ELR (cell line): Measurements from ENCODE around the gene MYPN.
"Not testable (repeated sequence)": the region's sequence is repeated elsewhere in the genome, so short reads cannot be mapped to it uniquely, and the experiment has no call there.

ENCODE experiments used
- DNase-seq: peaks from one replicate; pipeline ENCODE4 v3.0.0-alpha.2; 2015; ENCODE audit warnings: low read depth

MYPN gene

GRCh38 chr10:68109331-68109730 is at the start of gene MYPN:
Gene MYPN, plus strand, starts transcription at chr10:68109488. Its CDS starts 11,951 bp downstream, at chr10:68121439.
- no peak for DNase-seq

GRCh38 chr10:68067029-68067428 is 42.3 kb upstream of the MYPN start:
- DNase-seq, result no peak

GRCh38 chr10:68067508-68067907 is 41.8 kb upstream of the MYPN start:
- DNase-seq, result no peak

- DNase-seq, result no peak
Measured at GRCh38 chr10:68073631-68074030, 35.7 kb upstream of the MYPN start.

GRCh38 chr10:68074031-68074774 is 35.1 kb upstream of the MYPN start:
- peak; percentile 50 for DNase-seq

- peak; percentile 95 for DNase-seq
Measured at GRCh38 chr10:68074775-68075549, 34.3 kb upstream of the MYPN start, which contains the start of gene HERC4. Gene HERC4, minus strand, starts transcription at chr10:68075283. Its CDS starts 2,175 bp downstream, at chr10:68073108.

- no peak for DNase-seq
Measured at GRCh38 chr10:68075550-68076004, 33.7 kb upstream of the MYPN start.

GRCh38 chr10:68076081-68076480 is 33.2 kb upstream of the MYPN start:
- not testable (repeated sequence) for DNase-seq

GRCh38 chr10:68077026-68077425 is 32.3 kb upstream of the MYPN start:
- no peak for DNase-seq

- no peak for DNase-seq
Measured at GRCh38 chr10:68079434-68079833, 29.9 kb upstream of the MYPN start.

GRCh38 chr10:68080853-68081431 is 28.3 kb upstream of the MYPN start:
- no peak for DNase-seq

GRCh38 chr10:68081916-68082315 is 27.4 kb upstream of the MYPN start:
- DNase-seq, result no peak

GRCh38 chr10:68082872-68083271 is 26.4 kb upstream of the MYPN start:
- DNase-seq, result peak; percentile 79

GRCh38 chr10:68083953-68084352 is 25.3 kb upstream of the MYPN start:
- no peak for DNase-seq

- no peak for DNase-seq
Measured at GRCh38 chr10:68084469-68084868, 24.8 kb upstream of the MYPN start.

- peak; percentile 68 for DNase-seq
Measured at GRCh38 chr10:68086011-68086410, 23.3 kb upstream of the MYPN start.

- peak; percentile 61 for DNase-seq
Measured at GRCh38 chr10:68086910-68087684, 22.2 kb upstream of the MYPN start.

GRCh38 chr10:68087685-68088401 is 21.4 kb upstream of the MYPN start:
- no peak for DNase-seq

GRCh38 chr10:68088740-68089139 is 20.5 kb upstream of the MYPN start:
- DNase-seq, result no peak

GRCh38 chr10:68090586-68090985 is 18.7 kb upstream of the MYPN start:
- no peak for DNase-seq

- DNase-seq, result peak; percentile 43
Measured at GRCh38 chr10:68092512-68092911, 16.8 kb upstream of the MYPN start.
